HG03571 (cell line): Measurements from ENCODE around the gene SMC6.
A peak's percentile ranks its signal among the peaks of the same experiment; 100 is the strongest.

ENCODE experiments used
- ATAC-seq: cut with Tn5 transposase; IDR thresholded peaks from one replicate; pipeline ENCODE4 v1.9.1; 2021; ENCODE audit not compliant: unreplicated experiment

The SMC6 gene, protein sequence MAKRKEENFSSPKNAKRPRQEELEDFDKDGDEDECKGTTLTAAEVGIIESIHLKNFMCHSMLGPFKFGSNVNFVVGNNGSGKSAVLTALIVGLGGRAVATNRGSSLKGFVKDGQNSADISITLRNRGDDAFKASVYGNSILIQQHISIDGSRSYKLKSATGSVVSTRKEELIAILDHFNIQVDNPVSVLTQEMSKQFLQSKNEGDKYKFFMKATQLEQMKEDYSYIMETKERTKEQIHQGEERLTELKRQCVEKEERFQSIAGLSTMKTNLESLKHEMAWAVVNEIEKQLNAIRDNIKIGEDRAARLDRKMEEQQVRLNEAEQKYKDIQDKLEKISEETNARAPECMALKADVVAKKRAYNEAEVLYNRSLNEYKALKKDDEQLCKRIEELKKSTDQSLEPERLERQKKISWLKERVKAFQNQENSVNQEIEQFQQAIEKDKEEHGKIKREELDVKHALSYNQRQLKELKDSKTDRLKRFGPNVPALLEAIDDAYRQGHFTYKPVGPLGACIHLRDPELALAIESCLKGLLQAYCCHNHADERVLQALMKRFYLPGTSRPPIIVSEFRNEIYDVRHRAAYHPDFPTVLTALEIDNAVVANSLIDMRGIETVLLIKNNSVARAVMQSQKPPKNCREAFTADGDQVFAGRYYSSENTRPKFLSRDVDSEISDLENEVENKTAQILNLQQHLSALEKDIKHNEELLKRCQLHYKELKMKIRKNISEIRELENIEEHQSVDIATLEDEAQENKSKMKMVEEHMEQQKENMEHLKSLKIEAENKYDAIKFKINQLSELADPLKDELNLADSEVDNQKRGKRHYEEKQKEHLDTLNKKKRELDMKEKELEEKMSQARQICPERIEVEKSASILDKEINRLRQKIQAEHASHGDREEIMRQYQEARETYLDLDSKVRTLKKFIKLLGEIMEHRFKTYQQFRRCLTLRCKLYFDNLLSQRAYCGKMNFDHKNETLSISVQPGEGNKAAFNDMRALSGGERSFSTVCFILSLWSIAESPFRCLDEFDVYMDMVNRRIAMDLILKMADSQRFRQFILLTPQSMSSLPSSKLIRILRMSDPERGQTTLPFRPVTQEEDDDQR

DNA sequence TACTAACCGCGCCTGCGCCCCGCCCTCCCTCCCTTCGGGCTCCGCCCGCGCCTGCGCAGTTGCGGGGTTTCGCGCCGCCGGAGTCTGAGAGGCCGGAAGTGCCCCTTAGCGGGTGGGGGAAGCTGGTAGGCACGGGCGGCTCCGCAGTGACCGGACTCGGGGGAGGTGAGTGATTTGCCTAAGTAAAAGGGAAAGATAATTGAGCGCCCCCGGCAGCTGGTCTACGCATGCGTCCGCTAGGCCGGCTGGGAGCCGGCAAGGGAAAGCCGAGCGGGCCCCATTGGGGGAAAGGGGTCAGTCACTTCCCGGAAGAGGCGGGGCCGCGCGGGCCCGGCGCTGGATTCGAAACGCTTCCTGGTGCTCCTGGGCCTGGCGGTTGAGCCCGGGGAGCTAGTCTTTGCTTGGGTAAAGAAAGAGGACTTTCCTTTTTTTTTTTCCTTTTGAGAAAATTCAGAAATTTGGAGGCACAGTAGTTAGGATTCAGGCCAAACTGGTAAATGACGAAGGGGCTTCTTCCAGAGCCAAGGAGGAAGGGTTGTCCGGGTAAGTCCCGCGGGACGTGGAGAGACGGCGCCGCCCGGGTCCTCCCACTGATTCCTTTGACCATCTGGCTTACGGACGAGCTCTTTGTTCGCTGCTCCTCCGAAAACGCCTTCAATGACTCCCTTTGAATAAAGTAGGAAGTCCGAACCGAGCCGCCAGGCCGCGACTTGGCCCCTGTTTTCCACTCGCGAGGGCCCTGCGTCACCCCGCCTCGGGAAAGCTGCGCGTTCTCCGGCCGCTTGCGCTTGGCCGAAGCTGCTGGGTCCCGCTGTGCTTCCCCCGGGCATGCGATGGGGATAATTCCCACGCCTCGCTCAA is at the start of gene SMC6, which contains the start of gene GEN1:
SMC6 (minus strand) TSS at position 8 of the 861 bp plus-strand sequence. CDS start 7,864 bp downstream, outside the sequence.
GEN1 (plus strand) TSS at position 336 of the 861 bp plus-strand sequence. CDS start 5,806 bp downstream, outside the sequence.
- peak; percentile 62 for ATAC-seq

DNA sequence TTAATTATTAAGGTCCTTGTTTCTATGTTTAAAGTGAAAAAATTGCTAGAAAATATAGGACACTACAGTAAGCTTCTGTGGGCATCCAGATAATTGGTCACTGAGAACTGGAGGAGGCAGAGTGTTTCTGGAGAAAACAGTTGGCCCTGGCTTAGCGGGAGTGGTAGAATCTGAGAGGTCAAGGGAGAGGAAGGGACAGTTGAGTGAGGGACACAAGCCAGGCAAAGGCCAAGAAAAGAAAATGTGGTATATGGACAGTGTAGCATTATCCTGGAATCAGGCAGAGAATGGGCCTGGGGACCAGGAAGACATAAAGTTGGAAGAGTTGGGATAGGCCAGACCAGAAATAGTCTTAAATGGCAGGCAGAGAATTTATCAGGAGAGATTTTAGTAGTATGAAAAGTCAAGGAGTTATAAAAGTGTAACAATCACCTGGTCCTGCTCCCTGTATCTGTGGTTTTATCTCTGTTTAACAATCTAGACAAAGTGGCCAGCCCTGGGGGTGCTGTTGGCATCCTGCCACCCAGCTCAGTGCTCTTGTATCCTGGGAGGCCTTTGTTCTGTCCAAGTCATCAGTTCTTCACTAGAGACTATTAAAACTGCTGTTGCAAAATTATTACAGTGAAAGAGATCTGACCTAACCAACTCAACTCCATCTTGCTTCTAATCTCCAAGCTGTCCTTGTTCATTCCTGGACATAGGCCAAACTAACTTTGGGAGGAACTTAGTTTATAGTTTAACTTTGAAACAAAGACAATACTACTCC is 47.3 kb upstream of the SMC6 start:
- ATAC-seq, result no peak

DNA sequence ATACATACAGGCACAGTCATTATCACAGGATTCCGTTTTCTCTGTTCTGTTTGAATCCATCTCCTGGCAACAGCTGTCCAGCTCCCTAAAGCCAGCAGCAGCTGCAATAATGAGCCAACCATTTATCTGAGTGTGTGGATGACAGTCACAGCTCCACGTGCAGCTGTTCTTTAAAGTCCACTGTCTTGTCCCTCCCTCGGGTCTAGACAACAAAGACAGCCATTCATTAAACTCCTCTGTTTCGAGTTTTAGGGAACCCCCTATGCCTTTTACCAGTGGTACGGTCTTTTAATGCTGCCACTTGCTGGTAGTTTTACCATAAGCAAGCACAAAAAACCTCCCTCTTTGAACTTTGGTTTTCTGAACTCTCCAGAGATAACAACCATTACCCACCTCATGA is 46.6 kb upstream of the SMC6 start:
- ATAC-seq, result no peak

DNA sequence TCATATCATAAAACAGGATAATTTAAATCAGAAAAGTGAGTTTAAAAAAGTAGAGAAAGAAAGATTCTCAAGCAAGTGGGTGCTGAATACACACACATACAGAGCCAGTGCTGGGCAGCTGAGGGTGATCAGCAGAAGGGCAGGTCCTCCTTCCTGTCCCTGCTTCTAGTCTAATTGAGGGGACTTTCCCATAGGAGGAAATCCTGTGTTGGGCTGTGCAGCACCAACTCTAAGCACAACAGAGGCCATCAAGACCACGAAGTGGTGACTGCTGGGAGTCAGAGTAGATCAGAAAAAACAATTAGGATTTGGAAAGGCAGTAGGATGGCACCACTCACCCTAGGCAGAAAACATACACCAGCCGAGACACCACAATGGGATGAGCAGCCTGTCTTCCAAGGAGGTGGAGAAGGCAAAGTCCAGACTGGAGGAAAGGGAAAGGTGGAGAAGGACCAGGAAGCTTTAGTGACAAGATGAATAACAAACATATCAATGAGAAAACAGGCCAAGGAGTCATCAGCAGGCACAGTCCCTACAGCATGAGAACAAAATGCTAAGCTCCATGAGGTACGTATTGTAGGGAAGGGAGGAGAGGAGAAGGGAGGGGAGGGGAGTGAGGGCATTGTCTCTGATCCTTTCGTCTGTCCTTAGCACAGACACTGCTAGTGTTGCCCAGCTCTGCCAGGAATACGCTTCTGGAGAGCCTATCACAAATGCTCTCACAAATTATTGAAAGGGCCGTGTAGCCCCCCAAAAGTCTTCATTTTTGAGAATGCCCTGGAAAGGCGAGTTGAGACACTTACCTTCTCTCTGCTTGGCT is 45.9 kb upstream of the SMC6 start:
- ATAC-seq, result no peak

DNA sequence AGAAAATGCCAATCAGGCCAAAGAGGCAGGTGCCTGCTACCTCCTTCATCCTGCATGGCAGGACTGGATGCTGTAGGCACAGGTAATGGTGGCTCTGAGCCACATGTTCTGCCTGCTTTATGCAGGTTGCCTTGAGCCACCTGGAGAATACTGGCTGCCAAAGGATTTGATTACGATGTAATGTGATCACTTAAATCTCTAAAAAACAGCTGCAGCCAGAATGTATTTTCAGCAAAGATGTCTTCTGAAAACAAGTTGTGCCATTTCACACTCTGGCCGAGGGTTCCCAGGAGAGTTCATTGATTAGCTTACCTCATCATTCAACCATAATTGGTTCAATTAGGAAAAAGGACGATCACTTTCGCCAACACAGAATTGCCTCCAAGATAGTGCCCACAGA is 44.7 kb upstream of the SMC6 start:
- ATAC-seq, result no peak

DNA sequence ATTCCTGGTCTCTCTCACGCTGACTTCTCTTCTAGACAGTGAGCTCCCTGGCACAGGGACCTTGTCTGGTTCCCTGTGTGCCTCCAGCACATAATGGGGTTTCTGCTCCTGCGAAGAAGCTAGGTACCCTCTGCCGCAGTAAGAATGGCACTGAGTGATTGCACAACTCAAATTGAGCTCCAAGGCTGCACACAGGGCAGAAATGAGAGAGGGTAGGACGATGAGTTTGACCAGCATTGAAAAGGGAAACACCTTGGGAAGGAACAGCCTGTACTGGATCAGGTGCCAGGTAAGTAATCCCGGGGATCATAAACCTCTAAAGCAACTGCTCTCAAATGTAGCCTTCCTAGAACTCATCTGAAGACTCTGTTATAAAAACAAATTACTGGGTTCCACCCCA is 41.7 kb upstream of the SMC6 start:
- no peak for ATAC-seq

DNA sequence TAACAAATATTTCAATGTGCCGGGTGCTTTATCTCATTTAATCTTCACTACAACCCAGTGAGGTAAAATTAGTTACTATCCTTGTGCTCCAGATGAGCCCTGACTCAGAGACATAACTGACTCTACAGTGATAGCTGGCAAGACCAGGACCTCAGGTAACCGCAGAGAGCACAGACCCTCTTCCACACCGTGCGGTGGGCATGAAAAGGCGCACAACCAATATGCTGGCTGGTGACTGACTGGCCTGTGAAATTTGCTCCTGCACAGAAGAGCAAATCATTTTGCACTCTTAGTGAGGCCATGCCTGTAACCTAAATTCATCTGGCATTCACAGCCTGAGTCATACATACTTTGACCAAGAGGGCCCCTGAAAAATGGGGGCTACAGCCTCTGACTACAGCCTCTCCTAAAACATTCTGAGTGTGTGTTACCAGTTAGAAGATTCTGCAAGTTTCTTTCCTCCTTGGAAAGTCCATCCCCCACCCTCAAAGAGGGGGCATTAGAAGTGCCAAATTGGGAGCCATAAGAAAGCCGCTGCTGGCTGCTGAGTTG is 40.3 kb upstream of the SMC6 start:
- ATAC-seq, result no peak

DNA sequence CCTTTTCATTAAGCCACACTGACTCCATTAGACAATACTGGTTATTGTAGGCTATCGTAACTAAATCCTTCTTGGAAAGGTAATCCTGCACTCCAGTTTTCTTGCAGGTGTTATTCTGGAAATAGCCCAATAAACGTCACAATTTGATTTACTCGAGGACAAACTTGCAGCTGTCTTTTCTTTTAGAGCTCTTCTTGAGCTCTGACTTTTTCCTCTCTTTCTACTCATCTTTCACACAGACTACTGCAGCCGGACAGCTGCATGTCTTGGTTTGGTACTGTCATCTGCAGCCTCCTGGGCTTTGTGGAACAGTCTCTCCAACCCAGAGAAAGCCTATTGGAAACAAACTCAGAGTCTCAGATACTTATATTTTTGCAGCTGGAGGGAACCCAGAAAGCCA is 39.7 kb upstream of the SMC6 start:
- no peak for ATAC-seq

DNA sequence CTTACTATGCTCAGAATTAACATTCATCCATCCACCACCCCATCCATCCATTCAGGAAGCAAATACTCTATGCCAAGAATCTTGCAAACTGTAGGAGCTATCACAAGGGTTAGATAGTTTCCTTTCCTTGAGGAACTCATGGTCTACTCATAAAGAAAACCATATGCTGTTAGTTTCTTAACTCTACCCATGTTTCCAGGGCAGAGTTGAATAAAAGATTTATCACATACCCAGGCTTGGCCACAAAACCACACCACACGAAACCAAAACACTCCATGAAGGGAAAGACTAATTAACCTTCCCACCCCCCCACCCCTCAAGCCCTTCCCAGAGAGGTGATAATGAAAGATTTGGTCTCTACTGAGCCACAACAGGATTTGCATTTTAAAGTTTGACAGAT is 38.9 kb upstream of the SMC6 start:
- no peak for ATAC-seq

DNA sequence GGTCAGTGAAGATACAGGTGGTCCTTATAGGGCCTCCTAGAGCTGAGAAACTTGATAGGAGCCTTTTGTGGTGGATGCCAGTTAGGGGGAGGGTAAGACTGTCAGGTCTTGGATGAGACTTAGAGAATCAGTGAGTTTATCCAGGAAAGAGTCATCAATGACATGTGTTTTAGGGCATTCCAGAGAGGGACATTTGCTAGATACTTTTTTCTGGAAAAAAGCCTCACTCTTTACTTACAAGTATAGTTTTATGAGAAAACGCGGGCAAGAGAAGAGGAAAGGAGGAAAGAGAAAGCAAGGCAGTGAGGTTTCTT is 38.2 kb upstream of the SMC6 start:
- ATAC-seq, result no peak

DNA sequence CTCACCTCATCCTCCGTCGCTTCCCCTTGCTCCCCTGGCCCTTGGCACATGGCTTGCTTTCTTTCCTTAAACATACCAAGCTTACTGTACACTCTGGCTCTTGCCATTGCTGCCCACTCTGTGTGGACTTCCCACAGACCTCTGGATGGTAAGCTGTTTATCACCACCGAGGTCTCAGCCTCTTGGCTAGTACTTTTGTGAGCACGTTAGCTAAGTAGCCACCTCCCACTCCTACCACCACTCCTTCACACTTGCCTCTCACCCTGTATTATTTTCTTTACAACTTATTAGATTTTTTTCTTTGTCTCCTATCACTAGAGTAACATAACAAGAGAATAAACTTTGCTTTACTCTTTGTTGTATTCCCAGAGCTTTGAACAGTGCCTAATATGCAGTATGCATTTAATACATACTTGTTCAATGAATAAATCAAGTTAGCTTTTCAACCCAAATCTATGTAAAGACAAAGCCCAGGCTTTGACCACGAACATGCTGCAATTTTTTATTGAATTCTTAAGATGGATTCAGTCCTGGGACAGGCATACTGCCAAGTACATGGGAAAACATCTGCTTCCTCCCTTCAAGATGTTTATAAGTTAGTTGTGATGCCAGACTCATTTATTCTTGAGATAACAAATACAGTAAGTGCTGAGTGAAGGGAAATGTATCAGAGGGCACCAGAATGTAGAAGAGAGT is 37.7 kb upstream of the SMC6 start:
- ATAC-seq, result no peak

DNA sequence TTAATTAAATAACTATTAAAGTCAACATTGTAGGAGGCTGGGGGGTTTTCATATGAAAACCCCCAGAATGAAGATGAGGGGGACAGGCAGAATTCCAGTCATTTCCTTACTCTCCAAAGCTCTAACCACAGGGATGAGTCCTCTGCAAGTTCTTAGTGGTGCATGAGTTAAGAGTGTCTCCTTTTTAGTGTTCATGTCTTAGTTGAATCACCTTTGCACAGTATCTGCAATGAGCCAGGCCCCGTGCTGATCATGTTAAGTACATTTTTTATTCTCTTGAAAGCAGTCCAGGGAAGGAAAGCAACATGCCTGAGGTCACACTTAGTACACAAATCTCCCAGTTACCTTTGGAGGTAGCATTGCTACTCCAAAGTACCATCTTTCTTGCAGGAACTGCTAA is 36.9 kb upstream of the SMC6 start:
- ATAC-seq, result no peak

DNA sequence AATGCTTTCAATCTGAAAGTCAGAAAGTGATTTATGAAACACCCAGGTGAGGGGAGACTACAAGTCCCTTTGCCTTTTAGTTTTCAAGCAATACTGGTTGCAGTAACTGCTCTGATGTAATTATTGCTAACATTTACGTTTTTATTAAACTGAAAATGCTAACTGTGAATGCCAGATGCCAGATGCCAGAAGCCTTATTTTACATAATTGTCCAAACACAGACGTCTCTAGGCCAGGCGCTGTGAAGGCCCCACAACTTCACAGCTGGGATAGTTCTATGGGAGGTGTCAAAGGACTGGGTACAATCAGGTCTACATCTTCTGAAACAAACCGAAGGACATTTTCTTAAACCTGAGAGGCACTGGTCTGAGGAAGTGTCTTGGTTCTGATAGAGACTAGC is 35.2 kb upstream of the SMC6 start:
- ATAC-seq, result no peak

DNA sequence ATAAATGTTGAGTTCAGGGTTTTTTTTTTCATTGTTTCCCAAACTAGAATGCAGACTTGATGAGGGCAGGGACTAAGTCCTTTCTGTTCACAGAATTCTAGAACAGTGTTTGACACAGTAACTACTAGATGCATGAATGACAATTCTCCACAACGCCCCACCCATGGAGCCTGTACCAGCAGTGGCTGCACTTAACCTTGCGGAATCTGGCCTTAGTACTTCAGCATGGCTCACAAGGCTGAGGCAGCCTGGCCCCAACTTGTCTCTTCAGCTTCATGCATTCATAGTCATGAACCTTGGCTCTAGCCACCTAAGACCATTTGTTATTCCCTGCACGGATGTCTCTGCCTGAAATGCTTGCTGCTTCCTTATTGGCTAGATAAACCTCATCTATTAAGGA is 33.1 kb upstream of the SMC6 start:
- no peak for ATAC-seq

DNA sequence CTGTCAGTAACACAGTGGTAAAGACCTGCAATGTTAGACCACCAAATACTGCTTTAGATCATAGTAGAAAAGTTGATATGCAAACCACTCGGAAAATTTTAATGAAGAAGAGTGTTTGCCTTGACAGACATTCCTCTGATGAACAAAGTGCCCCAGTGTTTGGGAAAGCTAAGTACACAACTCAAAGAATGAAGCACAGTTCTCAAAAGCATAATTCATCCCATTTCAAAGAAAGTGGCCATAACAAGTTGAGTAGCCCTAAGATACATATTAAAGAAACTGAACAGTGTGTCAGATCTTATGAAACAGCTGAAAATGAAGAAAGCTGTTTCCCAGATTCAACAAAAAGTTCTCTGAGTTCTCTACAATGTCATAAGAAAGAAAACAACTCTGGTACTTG is 27.9 kb upstream of the SMC6 start:
- no peak for ATAC-seq

DNA sequence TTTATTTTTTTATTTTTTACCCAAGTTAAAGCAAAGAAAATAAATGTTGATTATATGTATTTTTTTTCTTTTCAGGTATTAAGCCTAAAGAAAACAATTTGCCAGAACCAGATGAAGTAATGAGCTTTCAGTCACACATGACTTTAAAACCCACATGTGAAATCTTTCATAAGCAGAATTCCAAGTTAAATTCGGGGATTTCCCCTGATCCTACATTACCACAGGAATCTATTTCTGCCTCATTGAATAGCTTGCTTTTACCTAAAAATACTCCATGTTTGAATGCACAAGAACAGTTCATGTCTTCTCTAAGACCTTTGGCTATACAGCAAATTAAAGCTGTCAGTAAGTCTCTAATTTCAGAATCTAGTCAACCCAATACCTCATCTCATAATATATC is 26.9 kb upstream of the SMC6 start:
- ATAC-seq, result no peak

DNA sequence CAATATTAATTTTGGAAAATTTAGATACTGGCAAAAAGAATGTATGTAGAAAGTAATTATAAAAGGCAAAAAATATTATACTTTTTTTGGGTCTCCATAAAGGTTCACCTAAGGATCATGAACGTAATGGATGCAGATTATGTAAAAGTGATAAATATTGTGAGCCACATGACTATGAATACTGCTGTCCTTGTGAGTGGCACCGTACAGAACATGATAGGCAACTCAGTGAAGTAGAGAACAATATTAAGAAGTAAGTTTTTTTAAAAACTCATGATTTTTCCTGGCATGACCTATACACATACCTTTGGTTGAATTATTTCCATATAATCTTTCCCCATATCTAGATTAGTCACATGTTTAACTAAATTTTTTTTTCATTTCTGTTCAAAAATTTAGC is 18.9 kb upstream of the SMC6 start:
- no peak for ATAC-seq

DNA sequence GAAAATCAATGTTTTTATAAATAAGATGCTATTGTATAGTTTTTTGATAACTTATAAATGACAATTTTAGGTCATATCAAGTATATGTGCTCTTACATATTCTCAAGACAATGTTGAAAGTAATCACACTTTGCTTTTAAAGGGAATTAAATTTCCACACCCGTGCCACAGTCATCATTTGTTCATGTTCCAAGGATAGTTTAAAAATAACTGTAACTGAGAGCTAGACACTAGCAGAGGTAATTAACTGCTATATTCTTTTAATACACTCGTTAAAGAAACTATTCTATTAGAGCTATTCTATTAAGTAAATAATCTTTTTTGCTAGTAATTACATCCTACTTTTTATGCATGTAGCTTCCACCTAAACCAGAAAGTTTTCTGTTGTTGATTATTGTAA is 18.3 kb upstream of the SMC6 start:
- no peak for ATAC-seq
